ENCODE data around the gene PRSS36.

GRCh38 chr16:31168848-31169247 lies 19.0 kb upstream of the PRSS36 start:
- TF ChIP-seq CTCF (conservative IDR thresholded peaks at IDR 0.05; ENCODE audit: low read depth, low read length) (no peak), EZH2 (IDR thresholded peaks at IDR 0.05; ENCODE audit: borderline replicate concordance, low read depth, low read length, poor library complexity, severe bottlenecking) (no peak)

Measured in A673 (cell line).